HepG2 (cell line): ENCODE results near the gene SLC4A11. TPM values are rescaled to one million over a fixed set of nuclear protein-coding genes. Genes with fewer than 3 reads are reported as not detected.
A peak's percentile ranks its signal among the peaks of the same experiment; 100 is the strongest.

Experiments
- ATF1 ChIP-seq: IDR thresholded peaks from 2 replicates; pipeline ENCODE4 v1.6.1; 2016; ENCODE audit warnings: mild to moderate bottlenecking, control low read depth
- CBX1 ChIP-seq: IDR thresholded peaks from one replicate; pipeline ENCODE4 v1.6.1; 2016; ENCODE audit warnings: antibody characterized with exemption, low read depth
- CREB1 ChIP-seq, 2 experiments: fragments of 450-650 bp in 1 of 2; IDR thresholded peaks; 2 replicates each; pipeline ENCODE4 v1.6.1; 2016 to 2017; ENCODE audit warnings: control low read depth in 1 of 2, mild to moderate bottlenecking in 1 of 2, missing compliant biosample characterization in 1 of 2, missing genetic modification characterization in 1 of 2
- EEA1 ChIP-seq: sonication (generic); formaldehyde crosslinking; IDR thresholded peaks from 2 replicates; pipeline ENCODE4 v1.5.1; 2020; ENCODE audit warnings: mild to moderate bottlenecking, missing genetic modification reagents, borderline replicate concordance
- KLF11 ChIP-seq: IDR thresholded peaks from 2 replicates; pipeline ENCODE4 v1.6.1; 2016; ENCODE audit warnings: missing compliant biosample characterization
- MEF2D ChIP-seq: sonication (generic); formaldehyde crosslinking; IDR thresholded peaks from 2 replicates; pipeline ENCODE4 v1.5.1; 2020; ENCODE audit warnings: mild to moderate bottlenecking, missing genetic modification reagents
- NFIB ChIP-seq: sonication (generic); formaldehyde crosslinking; IDR thresholded peaks from 2 replicates; pipeline ENCODE4 v1.9.0; 2021; ENCODE audit warnings: missing genetic modification reagents, mild to moderate bottlenecking, borderline replicate concordance
- NFIC ChIP-seq: IDR thresholded peaks from 2 replicates; pipeline ENCODE4 v1.6.1; 2012; ENCODE audit warnings: mild to moderate bottlenecking, low read length, inconsistent platforms
- NR2F2 ChIP-seq: IDR thresholded peaks from 2 replicates; pipeline ENCODE4 v1.6.1; 2012; ENCODE audit warnings: low read depth, inconsistent platforms, borderline replicate concordance
- RBFOX2 ChIP-seq: fragments of 200-400 bp; formaldehyde crosslinking; IDR thresholded peaks from 2 replicates; pipeline ENCODE4 v1.6.1; 2017; ENCODE audit warnings: low read depth, mild to moderate bottlenecking, low read length
- TBL1XR1 ChIP-seq: fragments of 150-350 bp; IDR thresholded peaks from 2 replicates; pipeline ENCODE4 v1.6.1; 2014; ENCODE audit warnings: borderline replicate concordance, low read length; ENCODE audit not compliant: partially characterized antibody
- ZBTB7B ChIP-seq: sonication (generic); formaldehyde crosslinking; IDR thresholded peaks from 2 replicates; pipeline ENCODE4 v1.4.0; 2020; ENCODE audit warnings: missing genetic modification reagents
- ZC3H4 ChIP-seq: sonication (generic); formaldehyde crosslinking; IDR thresholded peaks from 2 replicates; pipeline ENCODE4 v1.4.0; 2020; ENCODE audit warnings: missing genetic modification reagents, borderline replicate concordance
- ZNF136 ChIP-seq: sonication (generic); formaldehyde crosslinking; IDR thresholded peaks from 2 replicates; pipeline ENCODE4 v1.8.1; 2022; ENCODE audit warnings: low read depth, mild to moderate bottlenecking, moderate library complexity, missing genetic modification reagents
- ZNF180 ChIP-seq: sonication (generic); formaldehyde crosslinking; IDR thresholded peaks from 2 replicates; pipeline ENCODE4 v1.4.0; 2020; ENCODE audit warnings: low read depth, missing genetic modification reagents, borderline replicate concordance
- ZNF607 ChIP-seq: sonication (generic); formaldehyde crosslinking; IDR thresholded peaks from 2 replicates; pipeline ENCODE4 v1.5.1; 2020; ENCODE audit warnings: missing genetic modification reagents, mild to moderate bottlenecking, borderline replicate concordance
- ZNF781 ChIP-seq: sonication (generic); formaldehyde crosslinking; IDR thresholded peaks from 2 replicates; pipeline ENCODE4 v1.5.1; 2020; ENCODE audit warnings: borderline replicate concordance, mild to moderate bottlenecking, missing genetic modification reagents; ENCODE audit errors: not compliant biosample characterization
- polyA plus RNA-seq, 8 experiments: library from polyadenylated mRNA; depleted of rRNA in 3 of 8; stranded (reverse) in 7 of 8; unstranded in 1 of 8; fragments of >200 nt; fragmentation: Illumina TruSeq in 4 of 8; extraction: Trizol in 4 of 8; gene quantifications; 2 replicates each; pipeline versions ENCODE4 v1.2.1 to v1.2.3, GENCODE V29; 2011 to 2016; ENCODE audit warnings: low read depth in 4 of 8, missing spikeins in 1 of 8, mixed read lengths in 1 of 8; ENCODE audit not compliant: insufficient read depth in 1 of 8
- total RNA-seq, 5 experiments: library from RNA; depleted of rRNA; stranded (reverse); fragments of >200 nt; fragmentation: Illumina TruSeq; extraction: Trizol; gene quantifications; 2 replicates each; pipeline ENCODE4 v1.2.3, GENCODE V29; 2016; ENCODE audit warnings: low read depth in 1 of 5
- TF ChIP-seq, protein P1 (sequence below): sonication (generic); formaldehyde crosslinking; IDR thresholded peaks from 2 replicates; pipeline ENCODE4 v1.5.0; 2020; ENCODE audit warnings: mild to moderate bottlenecking, missing genetic modification reagents
- TF ChIP-seq, protein P2 (sequence below): IDR thresholded peaks from 2 replicates; pipeline ENCODE4 v1.6.1; 2018; ENCODE audit warnings: missing genetic modification reagents
- TF ChIP-seq, protein P3 (sequence below): sonication (generic); formaldehyde crosslinking; IDR thresholded peaks from 2 replicates; pipeline ENCODE4 v1.4.0; 2020; ENCODE audit warnings: low read depth, missing genetic modification reagents
- TF ChIP-seq, protein P4 (sequence below): IDR thresholded peaks from 2 replicates; pipeline ENCODE4 v1.6.1; 2016; ENCODE audit warnings: low read depth

SLC4A11 gene
- total and polyA plus RNA-seq, 2 of the 13 experiments (the other 11 are each of a cell fraction or from before 2014, with no cell fraction given), result 3.9 to 27.0 TPM

DNA sequence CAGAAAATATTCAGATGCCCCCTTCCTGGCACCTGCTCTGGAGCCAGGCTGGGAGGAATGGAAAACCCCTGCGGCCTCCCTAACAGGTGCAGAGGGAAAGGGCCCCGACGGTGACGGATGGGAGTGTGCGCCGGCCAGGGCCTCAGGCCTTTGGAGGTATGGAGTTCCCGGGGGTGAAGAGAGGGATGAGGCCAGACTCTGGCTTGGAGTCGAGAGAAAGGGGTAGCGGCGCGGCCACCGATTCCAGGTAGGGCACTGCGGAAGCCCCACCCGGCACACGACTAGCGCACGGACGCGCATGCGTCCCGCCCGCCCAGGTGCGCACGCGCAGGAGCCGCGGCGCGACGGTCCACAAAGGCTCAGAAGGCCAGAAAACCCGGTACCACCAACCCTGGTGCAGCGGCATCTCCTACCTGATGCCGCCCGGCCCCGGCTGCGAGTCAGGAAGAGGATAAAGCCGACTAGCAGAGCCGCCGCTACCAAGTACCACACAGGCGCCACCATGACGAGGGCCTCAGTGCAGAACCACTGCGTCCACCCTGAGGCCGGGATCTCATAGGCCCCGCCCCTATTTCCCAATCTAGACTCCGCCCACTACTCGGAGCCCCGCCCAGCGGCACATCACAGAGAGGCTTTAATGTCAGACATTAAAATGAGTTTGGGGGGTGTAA lies 34.7 kb downstream of the SLC4A11 start, which contains the start of gene DDRGK1 (continued):
- TF ChIP-seq, protein P1, sequence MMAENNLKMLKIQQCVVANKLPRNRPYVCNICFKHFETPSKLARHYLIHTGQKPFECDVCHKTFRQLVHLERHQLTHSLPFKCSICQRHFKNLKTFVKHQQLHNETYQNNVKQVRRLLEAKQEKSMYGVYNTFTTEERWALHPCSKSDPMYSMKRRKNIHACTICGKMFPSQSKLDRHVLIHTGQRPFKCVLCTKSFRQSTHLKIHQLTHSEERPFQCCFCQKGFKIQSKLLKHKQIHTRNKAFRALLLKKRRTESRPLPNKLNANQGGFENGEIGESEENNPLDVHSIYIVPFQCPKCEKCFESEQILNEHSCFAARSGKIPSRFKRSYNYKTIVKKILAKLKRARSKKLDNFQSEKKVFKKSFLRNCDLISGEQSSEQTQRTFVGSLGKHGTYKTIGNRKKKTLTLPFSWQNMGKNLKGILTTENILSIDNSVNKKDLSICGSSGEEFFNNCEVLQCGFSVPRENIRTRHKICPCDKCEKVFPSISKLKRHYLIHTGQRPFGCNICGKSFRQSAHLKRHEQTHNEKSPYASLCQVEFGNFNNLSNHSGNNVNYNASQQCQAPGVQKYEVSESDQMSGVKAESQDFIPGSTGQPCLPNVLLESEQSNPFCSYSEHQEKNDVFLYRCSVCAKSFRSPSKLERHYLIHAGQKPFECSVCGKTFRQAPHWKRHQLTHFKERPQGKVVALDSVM (CRISPR knock-in tag), result peak; percentile 24; the same call in 1 of the 2 replicates
- no peak for TF ChIP-seq ATF1 (CRISPR knock-in tag)
- TF ChIP-seq, protein P2, sequence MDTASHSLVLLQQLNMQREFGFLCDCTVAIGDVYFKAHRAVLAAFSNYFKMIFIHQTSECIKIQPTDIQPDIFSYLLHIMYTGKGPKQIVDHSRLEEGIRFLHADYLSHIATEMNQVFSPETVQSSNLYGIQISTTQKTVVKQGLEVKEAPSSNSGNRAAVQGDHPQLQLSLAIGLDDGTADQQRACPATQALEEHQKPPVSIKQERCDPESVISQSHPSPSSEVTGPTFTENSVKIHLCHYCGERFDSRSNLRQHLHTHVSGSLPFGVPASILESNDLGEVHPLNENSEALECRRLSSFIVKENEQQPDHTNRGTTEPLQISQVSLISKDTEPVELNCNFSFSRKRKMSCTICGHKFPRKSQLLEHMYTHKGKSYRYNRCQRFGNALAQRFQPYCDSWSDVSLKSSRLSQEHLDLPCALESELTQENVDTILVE (CRISPR knock-in tag), result peak; percentile 62; the same call in 1 of the 2 replicates
- TF ChIP-seq ZNF607, result peak; percentile 96; the same call in 1 of the 2 replicates
- TF ChIP-seq RBFOX2, result peak; percentile 99
- peak; percentile 79 for TF ChIP-seq CBX1
- TF ChIP-seq ZNF180 (CRISPR knock-in tag), result 0 out of 2 replicates have a peak, but pooled peaks have one; percentile 54
- no peak; the same call in 1 of the 2 replicates for TF ChIP-seq ZC3H4 (CRISPR knock-in tag)
- peak; percentile 95 for TF ChIP-seq KLF11
- peak; percentile 95 for TF ChIP-seq ZNF136
- TF ChIP-seq ZNF781 (CRISPR knock-in tag), result peak; percentile 92
- no peak for TF ChIP-seq NFIB (CRISPR knock-in tag)
- TF ChIP-seq NFIC, result no peak; the same call in 1 of the 2 replicates
- peak; percentile 47 for TF ChIP-seq ZBTB7B (CRISPR knock-in tag)
- TF ChIP-seq MEF2D (CRISPR knock-in tag), result peak; percentile 59
- peak; percentile 69; the same call in 1 of the 2 replicates for TF ChIP-seq NR2F2
- peak; percentile 57; the same call in 1 of the 2 replicates for TF ChIP-seq CREB1 (IDR thresholded peaks at IDR 0.05)
- no peak for TF ChIP-seq CREB1 (CRISPR knock-in tag; IDR thresholded peaks at IDR 0.05)
- TF ChIP-seq, protein P3, sequence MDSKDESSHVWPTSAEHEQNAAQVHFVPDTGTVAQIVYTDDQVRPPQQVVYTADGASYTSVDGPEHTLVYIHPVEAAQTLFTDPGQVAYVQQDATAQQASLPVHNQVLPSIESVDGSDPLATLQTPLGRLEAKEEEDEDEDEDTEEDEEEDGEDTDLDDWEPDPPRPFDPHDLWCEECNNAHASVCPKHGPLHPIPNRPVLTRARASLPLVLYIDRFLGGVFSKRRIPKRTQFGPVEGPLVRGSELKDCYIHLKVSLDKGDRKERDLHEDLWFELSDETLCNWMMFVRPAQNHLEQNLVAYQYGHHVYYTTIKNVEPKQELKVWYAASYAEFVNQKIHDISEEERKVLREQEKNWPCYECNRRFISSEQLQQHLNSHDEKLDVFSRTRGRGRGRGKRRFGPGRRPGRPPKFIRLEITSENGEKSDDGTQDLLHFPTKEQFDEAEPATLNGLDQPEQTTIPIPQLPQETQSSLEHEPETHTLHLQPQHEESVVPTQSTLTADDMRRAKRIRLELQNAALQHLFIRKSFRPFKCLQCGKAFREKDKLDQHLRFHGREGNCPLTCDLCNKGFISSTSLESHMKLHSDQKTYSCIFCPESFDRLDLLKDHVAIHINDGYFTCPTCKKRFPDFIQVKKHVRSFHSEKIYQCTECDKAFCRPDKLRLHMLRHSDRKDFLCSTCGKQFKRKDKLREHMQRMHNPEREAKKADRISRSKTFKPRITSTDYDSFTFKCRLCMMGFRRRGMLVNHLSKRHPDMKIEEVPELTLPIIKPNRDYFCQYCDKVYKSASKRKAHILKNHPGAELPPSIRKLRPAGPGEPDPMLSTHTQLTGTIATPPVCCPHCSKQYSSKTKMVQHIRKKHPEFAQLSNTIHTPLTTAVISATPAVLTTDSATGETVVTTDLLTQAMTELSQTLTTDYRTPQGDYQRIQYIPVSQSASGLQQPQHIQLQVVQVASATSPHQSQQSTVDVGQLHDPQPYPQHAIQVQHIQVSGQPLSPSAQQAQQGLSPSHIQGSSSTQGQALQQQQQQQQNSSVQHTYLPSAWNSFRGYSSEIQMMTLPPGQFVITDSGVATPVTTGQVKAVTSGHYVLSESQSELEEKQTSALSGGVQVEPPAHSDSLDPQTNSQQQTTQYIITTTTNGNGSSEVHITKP (CRISPR knock-in tag), result peak; percentile 71; the same call in 1 of the 2 replicates
- TF ChIP-seq TBL1XR1, result no peak
- TF ChIP-seq, protein P4, sequence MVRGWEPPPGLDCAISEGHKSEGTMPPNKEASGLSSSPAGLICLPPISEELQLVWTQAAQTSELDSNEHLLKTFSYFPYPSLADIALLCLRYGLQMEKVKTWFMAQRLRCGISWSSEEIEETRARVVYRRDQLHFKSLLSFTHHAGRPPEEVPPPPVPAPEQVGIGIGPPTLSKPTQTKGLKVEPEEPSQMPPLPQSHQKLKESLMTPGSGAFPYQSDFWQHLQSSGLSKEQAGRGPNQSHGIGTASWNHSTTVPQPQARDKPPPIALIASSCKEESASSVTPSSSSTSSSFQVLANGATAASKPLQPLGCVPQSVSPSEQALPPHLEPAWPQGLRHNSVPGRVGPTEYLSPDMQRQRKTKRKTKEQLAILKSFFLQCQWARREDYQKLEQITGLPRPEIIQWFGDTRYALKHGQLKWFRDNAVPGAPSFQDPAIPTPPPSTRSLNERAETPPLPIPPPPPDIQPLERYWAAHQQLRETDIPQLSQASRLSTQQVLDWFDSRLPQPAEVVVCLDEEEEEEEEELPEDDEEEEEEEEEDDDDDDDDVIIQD, result no peak
- TF ChIP-seq EEA1 (CRISPR knock-in tag), result peak; percentile 96; the same call in 1 of the 2 replicates
